ENCODE results near the gene HPRT1.

The HPRT1 gene

GRCh38 chrX:134533952-134534351 is 74.0 kb downstream of the HPRT1 start:
- H4K5ac ChIP-seq (ENCODE audit: low read length) = no peak overlapping the region
- no peak overlapping the region for H3K23ac ChIP-seq (ENCODE audit: low read length)
- H4K8ac ChIP-seq (ENCODE audit: low read depth, low read length) = no peak overlapping the region
- H2BK120ac ChIP-seq (ENCODE audit: low read depth, low read length) = no peak overlapping the region
- H3K18ac ChIP-seq (ENCODE audit: low read length) = no peak overlapping the region
- no peak overlapping the region for H3K4me3 ChIP-seq (ENCODE audit: low read length)
- no peak overlapping the region for H3K4me2 ChIP-seq (ENCODE audit: low read length)
- no peak overlapping the region for H3K9ac ChIP-seq (ENCODE audit: low read length)
- no peaks in the 10 kb centered on the region for H3K4me1 ChIP-seq (ENCODE audit: control insufficient read depth, low read depth, low read length)
- no peaks in the 10 kb centered on the region for H3K79me2 ChIP-seq (ENCODE audit: control insufficient read depth, insufficient read depth, low read length)
- no peak overlapping the region for H2BK15ac ChIP-seq (replicated peaks; ENCODE audit: low read depth)
- no peaks in the 10 kb centered on the region for H3K79me1 ChIP-seq (ENCODE audit: low read length)
- H3K27ac ChIP-seq (ENCODE audit: low read depth, low read length) = no peak overlapping the region
- WGBS (ENCODE audit: extremely low coverage, insufficient coverage, low lambda C conversion rate) = no CpG with 5 or more reads among the region's 4 CpGs
- no peaks in the 10 kb centered on the region for H3K27me3 ChIP-seq (ENCODE audit: insufficient read depth, low read length, poor library complexity)
- DNase-seq = no peak
- no peaks in the 10 kb centered on the region for H3K36me3 ChIP-seq (ENCODE audit: control insufficient read depth, insufficient read depth, low read length)
- no peak overlapping the region for H2AK5ac ChIP-seq (ENCODE audit: low read length)
- no peak overlapping the region for H2BK5ac ChIP-seq (ENCODE audit: low read length)
- no peak overlapping the region for H3K4ac ChIP-seq (ENCODE audit: low read depth, low read length)
- H3K56ac ChIP-seq (ENCODE audit: low read length) = no peak overlapping the region

GRCh38 chrX:134537179-134537955 is 77.4 kb downstream of the HPRT1 start:
- H3K27ac ChIP-seq (ENCODE audit: low read depth, low read length) = no peak overlapping the region
- no peaks in the 10 kb centered on the region for H3K4me1 ChIP-seq (ENCODE audit: control insufficient read depth, low read depth, low read length)
- no peaks in the 10 kb centered on the region for H3K36me3 ChIP-seq (ENCODE audit: control insufficient read depth, insufficient read depth, low read length)
- no peak overlapping the region for H4K5ac ChIP-seq (ENCODE audit: low read length)
- no peaks in the 10 kb centered on the region for H3K79me2 ChIP-seq (ENCODE audit: control insufficient read depth, insufficient read depth, low read length)
- no peak overlapping the region for H3K23ac ChIP-seq (ENCODE audit: low read length)
- H2AK5ac ChIP-seq (ENCODE audit: low read length) = no peak overlapping the region
- no peak overlapping the region for H3K4me3 ChIP-seq (ENCODE audit: low read length)
- H3K4ac ChIP-seq (ENCODE audit: low read depth, low read length) = no peak overlapping the region
- no peak overlapping the region for H4K8ac ChIP-seq (ENCODE audit: low read depth, low read length)
- peak overlapping the region; percentile 51 for H3K18ac ChIP-seq (ENCODE audit: low read length)
- H2BK15ac ChIP-seq (replicated peaks; ENCODE audit: low read depth) = no peak overlapping the region
- H3K79me1 ChIP-seq (ENCODE audit: low read length) = no peaks in the 10 kb centered on the region
- peak; percentile 74 for DNase-seq
- H3K9ac ChIP-seq (ENCODE audit: low read length) = no peak overlapping the region
- no peak overlapping the region for H2BK120ac ChIP-seq (ENCODE audit: low read depth, low read length)
- no peak overlapping the region for H3K4me2 ChIP-seq (ENCODE audit: low read length)
- H2BK5ac ChIP-seq (ENCODE audit: low read length) = no peak overlapping the region
- no peaks in the 10 kb centered on the region for H3K27me3 ChIP-seq (ENCODE audit: insufficient read depth, low read length, poor library complexity)
- H3K56ac ChIP-seq (ENCODE audit: low read length) = no peak overlapping the region
- no CpG with 5 or more reads among the region's 5 CpGs for WGBS (ENCODE audit: extremely low coverage, insufficient coverage, low lambda C conversion rate)

- H3K4me3 ChIP-seq (ENCODE audit: low read length) = no peak overlapping the region
- no peaks in the 10 kb centered on the region for H3K79me1 ChIP-seq (ENCODE audit: low read length)
- H4K5ac ChIP-seq (ENCODE audit: low read length) = no peak overlapping the region
- H4K8ac ChIP-seq (ENCODE audit: low read depth, low read length) = no peak overlapping the region
- H3K18ac ChIP-seq (ENCODE audit: low read length) = no peak overlapping the region
- H3K4me1 ChIP-seq (ENCODE audit: control insufficient read depth, low read depth, low read length) = no peaks in the 10 kb centered on the region
- H3K23ac ChIP-seq (ENCODE audit: low read length) = no peak overlapping the region
- WGBS (ENCODE audit: extremely low coverage, insufficient coverage, low lambda C conversion rate) = no CpG with 5 or more reads among the region's 5 CpGs
- no peaks in the 10 kb centered on the region for H3K27me3 ChIP-seq (ENCODE audit: insufficient read depth, low read length, poor library complexity)
- no peaks in the 10 kb centered on the region for H3K36me3 ChIP-seq (ENCODE audit: control insufficient read depth, insufficient read depth, low read length)
- H3K56ac ChIP-seq (ENCODE audit: low read length) = no peak overlapping the region
- H3K4ac ChIP-seq (ENCODE audit: low read depth, low read length) = no peak overlapping the region
- no peak overlapping the region for H3K4me2 ChIP-seq (ENCODE audit: low read length)
- no peak overlapping the region for H3K9ac ChIP-seq (ENCODE audit: low read length)
- H3K27ac ChIP-seq (ENCODE audit: low read depth, low read length) = no peak overlapping the region
- no peak overlapping the region for H2BK15ac ChIP-seq (replicated peaks; ENCODE audit: low read depth)
- H2AK5ac ChIP-seq (ENCODE audit: low read length) = no peak overlapping the region
- H2BK120ac ChIP-seq (ENCODE audit: low read depth, low read length) = no peak overlapping the region
- no peaks in the 10 kb centered on the region for H3K79me2 ChIP-seq (ENCODE audit: control insufficient read depth, insufficient read depth, low read length)
- no peak for DNase-seq
- H2BK5ac ChIP-seq (ENCODE audit: low read length) = no peak overlapping the region
Measured at GRCh38 chrX:134538316-134538715, 78.4 kb downstream of the HPRT1 start.

DNA sequence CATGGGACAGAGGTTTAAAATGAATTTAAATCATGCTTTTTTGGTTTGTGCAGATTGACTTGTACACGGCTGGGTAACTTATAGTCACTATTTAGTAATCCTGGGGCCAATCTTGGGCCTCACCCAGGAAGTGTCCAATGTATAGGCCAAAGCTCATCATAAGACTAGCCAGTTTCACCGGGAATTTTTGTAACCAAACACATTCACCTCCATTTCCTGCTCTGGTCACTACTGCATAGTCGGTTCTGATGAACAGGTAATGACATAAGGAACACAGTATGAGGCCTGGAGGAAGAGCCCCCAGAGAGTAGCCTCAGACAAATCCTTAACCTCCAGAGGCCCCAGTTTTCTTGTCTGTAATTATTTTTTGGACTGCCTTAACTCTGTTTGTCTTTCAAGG is 81.9 kb downstream of the HPRT1 start:
- Histone ChIP-seq H2BK5ac (ENCODE audit: low read length) (no peak overlapping the region), H3K79me2 (ENCODE audit: control insufficient read depth, insufficient read depth, low read length) (no peaks in the 10 kb centered on the region), H3K79me1 (ENCODE audit: low read length) (no peaks in the 10 kb centered on the region), H2BK120ac (ENCODE audit: low read depth, low read length) (no peak overlapping the region), H2AK5ac (ENCODE audit: low read length) (no peak overlapping the region), H3K4me2 (ENCODE audit: low read length) (no peak overlapping the region), H4K5ac (ENCODE audit: low read length) (no peak overlapping the region), H3K4me3 (ENCODE audit: low read length) (no peak overlapping the region), H3K23ac (ENCODE audit: low read length) (no peak overlapping the region), H3K36me3 (ENCODE audit: control insufficient read depth, insufficient read depth, low read length) (no peaks in the 10 kb centered on the region), H3K27ac (ENCODE audit: low read depth, low read length) (no peak overlapping the region), H3K56ac (ENCODE audit: low read length) (no peak overlapping the region), H3K9ac (ENCODE audit: low read length) (no peak overlapping the region), H3K18ac (ENCODE audit: low read length) (no peak overlapping the region), H3K4ac (ENCODE audit: low read depth, low read length) (no peak overlapping the region), H2BK15ac (replicated peaks; ENCODE audit: low read depth) (no peak overlapping the region), H4K8ac (ENCODE audit: low read depth, low read length) (no peak overlapping the region), H3K27me3 (ENCODE audit: insufficient read depth, low read length, poor library complexity) (peaks cover 4% of the 10 kb centered on the region), H3K4me1 (ENCODE audit: control insufficient read depth, low read depth, low read length) (no peaks in the 10 kb centered on the region)
- no peak for DNase-seq
- WGBS (ENCODE audit: extremely low coverage, insufficient coverage, low lambda C conversion rate) = no CpG with 5 or more reads among the region's 3 CpGs

DNA sequence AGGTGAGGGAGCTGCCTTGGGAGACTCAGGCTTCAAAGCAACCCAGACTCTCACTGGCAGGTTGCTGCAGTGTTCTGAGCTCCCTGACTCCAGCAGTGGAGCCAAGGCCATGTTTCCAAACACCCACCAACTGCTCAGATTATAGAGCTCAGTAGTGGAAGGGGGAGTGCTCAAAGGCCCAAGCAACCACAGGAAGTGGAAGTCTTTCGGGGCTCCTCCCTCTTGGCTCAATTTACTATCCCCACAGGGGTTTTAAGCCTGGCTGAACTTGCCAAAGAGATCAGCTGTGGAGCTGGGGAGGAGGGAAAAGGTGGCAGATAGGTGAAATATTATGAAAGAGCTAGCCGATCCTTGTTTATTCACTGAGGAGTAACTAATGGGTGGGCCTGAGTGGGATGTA is 82.5 kb downstream of the HPRT1 start:
- Histone ChIP-seq H3K27me3 (ENCODE audit: insufficient read depth, low read length, poor library complexity) (peaks cover 4% of the 10 kb centered on the region), H3K4me1 (ENCODE audit: control insufficient read depth, low read depth, low read length) (no peaks in the 10 kb centered on the region), H3K18ac (ENCODE audit: low read length) (no peak overlapping the region), H2BK5ac (ENCODE audit: low read length) (no peak overlapping the region), H3K79me2 (ENCODE audit: control insufficient read depth, insufficient read depth, low read length) (no peaks in the 10 kb centered on the region), H3K36me3 (ENCODE audit: control insufficient read depth, insufficient read depth, low read length) (no peaks in the 10 kb centered on the region), H3K23ac (ENCODE audit: low read length) (no peak overlapping the region), H4K5ac (ENCODE audit: low read length) (no peak overlapping the region), H2BK15ac (replicated peaks; ENCODE audit: low read depth) (no peak overlapping the region), H3K4me3 (ENCODE audit: low read length) (no peak overlapping the region), H3K27ac (ENCODE audit: low read depth, low read length) (no peak overlapping the region), H3K56ac (ENCODE audit: low read length) (no peak overlapping the region), H3K4me2 (ENCODE audit: low read length) (no peak overlapping the region), H3K4ac (ENCODE audit: low read depth, low read length) (no peak overlapping the region), H2BK120ac (ENCODE audit: low read depth, low read length) (no peak overlapping the region), H3K9ac (ENCODE audit: low read length) (no peak overlapping the region), H4K8ac (ENCODE audit: low read depth, low read length) (no peak overlapping the region), H2AK5ac (ENCODE audit: low read length) (no peak overlapping the region), H3K79me1 (ENCODE audit: low read length) (no peaks in the 10 kb centered on the region)
- DNase-seq = peak; percentile 66
- WGBS (ENCODE audit: extremely low coverage, insufficient coverage, low lambda C conversion rate) = no CpG with 5 or more reads among the region's 2 CpGs

GRCh38 chrX:134543288-134543687 is 83.3 kb downstream of the HPRT1 start:
- Histone ChIP-seq H3K56ac (ENCODE audit: low read length) (no peak overlapping the region), H3K18ac (ENCODE audit: low read length) (no peak overlapping the region), H2BK120ac (ENCODE audit: low read depth, low read length) (no peak overlapping the region), H3K27me3 (ENCODE audit: insufficient read depth, low read length, poor library complexity) (peaks cover 4% of the 10 kb centered on the region), H3K4me2 (ENCODE audit: low read length) (no peak overlapping the region), H3K36me3 (ENCODE audit: control insufficient read depth, insufficient read depth, low read length) (no peaks in the 10 kb centered on the region), H3K9ac (ENCODE audit: low read length) (no peak overlapping the region), H3K4me3 (ENCODE audit: low read length) (no peak overlapping the region), H3K27ac (ENCODE audit: low read depth, low read length) (no peak overlapping the region), H2BK15ac (replicated peaks; ENCODE audit: low read depth) (no peak overlapping the region), H2AK5ac (ENCODE audit: low read length) (no peak overlapping the region), H4K5ac (ENCODE audit: low read length) (no peak overlapping the region), H2BK5ac (ENCODE audit: low read length) (no peak overlapping the region), H3K79me2 (ENCODE audit: control insufficient read depth, insufficient read depth, low read length) (no peaks in the 10 kb centered on the region), H3K4me1 (ENCODE audit: control insufficient read depth, low read depth, low read length) (no peaks in the 10 kb centered on the region), H3K4ac (ENCODE audit: low read depth, low read length) (no peak overlapping the region), H3K23ac (ENCODE audit: low read length) (no peak overlapping the region), H4K8ac (ENCODE audit: low read depth, low read length) (no peak overlapping the region), H3K79me1 (ENCODE audit: low read length) (no peaks in the 10 kb centered on the region)
- no peak for DNase-seq
- WGBS (ENCODE audit: extremely low coverage, insufficient coverage, low lambda C conversion rate) = no CpG with 5 or more reads among the region's 3 CpGs
